ENCODE measurements around the gene CTSE. TPM values are rescaled to one million over a fixed set of nuclear protein-coding genes. Genes with fewer than 3 reads are reported as not detected.

CTSE gene
- total and polyA plus RNA-seq, 2 donors (not counting 1 experiment from before 2014, with no cell fraction given): not detected

DNA sequence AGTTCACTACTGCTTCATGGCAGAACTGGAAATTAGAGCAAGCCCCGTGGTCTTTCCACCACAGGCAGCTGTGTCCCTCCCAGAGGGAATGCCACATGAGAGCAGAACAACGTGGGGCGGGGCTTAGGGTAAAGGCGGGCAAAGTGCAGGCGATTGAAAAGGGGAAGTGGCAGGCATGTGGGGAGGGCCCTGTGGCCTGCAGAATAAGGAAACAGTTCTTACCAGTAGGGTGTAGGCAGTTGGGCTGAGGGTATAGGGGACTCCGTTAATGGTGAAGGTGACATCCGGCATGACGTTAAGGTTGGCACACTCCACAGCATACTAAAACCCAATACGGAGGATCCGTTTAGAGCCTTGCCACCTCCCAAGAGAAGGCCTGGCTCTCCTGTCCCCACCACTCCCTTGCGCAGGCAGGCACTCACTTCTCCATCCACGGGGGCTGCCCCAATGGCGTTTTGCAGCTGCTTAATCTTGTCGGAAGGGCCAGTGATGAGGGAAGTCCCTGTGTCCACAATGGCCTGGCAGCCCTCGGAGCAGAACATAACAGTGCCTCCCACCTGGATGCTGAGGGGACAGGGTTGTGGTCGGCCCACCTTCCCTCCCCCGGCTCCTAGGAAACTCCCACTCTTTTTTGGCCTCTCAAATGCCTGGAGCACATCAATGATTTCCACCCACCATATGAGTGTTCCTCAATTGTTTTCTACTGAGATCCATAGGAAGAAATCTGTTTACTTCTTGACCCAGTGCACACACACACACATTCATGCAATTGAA lies 11.4 kb downstream of the CTSE start:
- TF ChIP-seq EZH2 (IDR thresholded peaks at IDR 0.05; ENCODE audit: borderline replicate concordance, insufficient read depth, low read depth, low read length, poor library complexity, severe bottlenecking) (no peak), CTCF (IDR thresholded peaks at IDR 0.05) (peak; percentile 25)
- H3K9ac ChIP-seq (ENCODE audit: low read length): peak overlapping the region; percentile 56
- H4K20me1 ChIP-seq (ENCODE audit: control insufficient read depth, insufficient read depth, low read length, poor library complexity, severe bottlenecking): no peaks in the 10 kb centered on the region
- Mint-ChIP-seq H3K27me3 (no peaks in the 10 kb centered on the region), H3K9me3 (ENCODE audit: insufficient read depth) (no peaks in the 10 kb centered on the region), H3K4me3 (peak overlapping the region; percentile 81), H3K27ac (peak overlapping the region; percentile 95), H3K4me1 (peaks cover 32% of the 10 kb centered on the region)
- DNase-seq (peak; percentile 93), ATAC-seq (ENCODE audit: low read depth) (peak; percentile 99)
- peak overlapping the region in 4 of 5 experiments; percentile 23 to 55 (median 44) for H3K4me3 ChIP-seq (ENCODE audit: control extremely low read depth in 1 of 5, extremely low read depth in 1 of 5, insufficient read depth in 1 of 5, low read depth in 2 of 5, low read length in 4 of 5)
- POLR2A ChIA-PET: interaction anchor here (0.6 kb wide), 1 partner anchor 495 kb away, joined by 3 read pairs; no protein-coding TSS in a partner anchor
- no peaks in the 10 kb centered on the region for H3K79me2 ChIP-seq (ENCODE audit: control insufficient read depth, insufficient read depth, low read length)
- peak overlapping the region; percentile 75 for H3K4me2 ChIP-seq (replicated peaks; ENCODE audit: low read depth, low read length, poor library complexity, severe bottlenecking)
- WGBS (ENCODE audit: insufficient coverage): 11% methylated on average over 13 of the region's 17 CpGs
- no peaks in the 10 kb centered on the region for H3K36me3 ChIP-seq (replicated peaks in 1 of 2; ENCODE audit: control extremely low read depth in 1 of 2, control insufficient read depth in 1 of 2, extremely low read depth in 1 of 2, insufficient read depth in 2 of 2, low read length in 1 of 2)
- H3K27me3 ChIP-seq (replicated peaks in 1 of 4; ENCODE audit: control extremely low read depth in 1 of 4, control insufficient read depth in 3 of 4, insufficient read depth in 4 of 4, low read length in 3 of 4): no peaks in the 10 kb centered on the region
- H3K27ac ChIP-seq (ENCODE audit: low read length in 2 of 2): peak overlapping the region; percentile 77 to 87
- no peaks in the 10 kb centered on the region for H3K9me3 ChIP-seq (ENCODE audit: control extremely low read depth in 1 of 3, control insufficient read depth in 2 of 3, insufficient read depth in 1 of 3, low read length in 2 of 3)
- intact Hi-C loops (cut with micrococcal nuclease): loop anchor here (1.0 to 2.0 kb wide), 4 partner anchors 23 to 262 kb away; partner anchors contain the start of gene NUCKS1
- peak overlapping the region; percentile 82 for H2AFZ ChIP-seq (ENCODE audit: insufficient read depth, low read depth, low read length, poor library complexity, severe bottlenecking)
- peaks cover 21 to 24% of the 10 kb centered on the region in 2 donors for H3K4me1 ChIP-seq (ENCODE audit: control insufficient read depth in 2 of 2, insufficient read depth in 2 of 2, low read length in 2 of 2)
- CTCF ChIA-PET: interaction anchor here (1.0 to 1.8 kb wide), 7 partner anchors 12 to 94 kb away, joined by 3 to 7 read pairs (median 5); no protein-coding TSS in a partner anchor

- Histone ChIP-seq H3K27ac (ENCODE audit: low read length in 2 of 2) (no peak overlapping the region), H3K79me2 (ENCODE audit: control insufficient read depth, insufficient read depth, low read length) (no peaks in the 10 kb centered on the region), H3K9me3 (ENCODE audit: control extremely low read depth in 1 of 3, control insufficient read depth in 2 of 3, insufficient read depth in 1 of 3, low read length in 2 of 3) (no peaks in the 10 kb centered on the region), H4K20me1 (ENCODE audit: control insufficient read depth, insufficient read depth, low read length, poor library complexity, severe bottlenecking) (no peaks in the 10 kb centered on the region), H3K4me1 (ENCODE audit: control insufficient read depth in 2 of 2, insufficient read depth in 2 of 2, low read length in 2 of 2) (peaks cover 21 to 24% of the 10 kb centered on the region in 2 donors), H3K36me3 (replicated peaks in 1 of 2; ENCODE audit: control extremely low read depth in 1 of 2, control insufficient read depth in 1 of 2, extremely low read depth in 1 of 2, insufficient read depth in 2 of 2, low read length in 1 of 2) (no peaks in the 10 kb centered on the region), H2AFZ (ENCODE audit: insufficient read depth, low read depth, low read length, poor library complexity, severe bottlenecking) (no peak overlapping the region), H3K4me3 (ENCODE audit: control extremely low read depth in 1 of 5, extremely low read depth in 1 of 5, insufficient read depth in 1 of 5, low read depth in 2 of 5, low read length in 4 of 5) (no peak overlapping the region), H3K27me3 (replicated peaks in 1 of 4; ENCODE audit: control extremely low read depth in 1 of 4, control insufficient read depth in 3 of 4, insufficient read depth in 4 of 4, low read length in 3 of 4) (no peaks in the 10 kb centered on the region), H3K9ac (ENCODE audit: low read length) (no peak overlapping the region), H3K4me2 (replicated peaks; ENCODE audit: low read depth, low read length, poor library complexity, severe bottlenecking) (no peak overlapping the region)
- TF ChIP-seq CTCF (IDR thresholded peaks at IDR 0.05) (no peak), EZH2 (IDR thresholded peaks at IDR 0.05; ENCODE audit: borderline replicate concordance, insufficient read depth, low read depth, low read length, poor library complexity, severe bottlenecking) (no peak)
- DNase-seq (no peak), ATAC-seq (ENCODE audit: low read depth) (no peak)
- no peaks in the 10 kb centered on the region for H3K9me3 Mint-ChIP-seq (ENCODE audit: insufficient read depth)
- intact Hi-C loops (cut with micrococcal nuclease): no loop called here
- H3K27ac Mint-ChIP-seq: no peak overlapping the region
- WGBS (ENCODE audit: insufficient coverage): 91% methylated on average over 5 of the region's 8 CpGs
- H3K4me3 Mint-ChIP-seq: no peak overlapping the region
- CTCF ChIA-PET: interaction anchor here (1.2 to 1.8 kb wide), 5 partner anchors 20 to 95 kb away, joined by 4 to 7 read pairs (median 5); no protein-coding TSS in a partner anchor
- POLR2A ChIA-PET: interaction anchor here (0.6 kb wide), 1 partner anchor 12 kb away, joined by 4 read pairs; no protein-coding TSS in a partner anchor
- H3K4me1 Mint-ChIP-seq: peaks cover 32% of the 10 kb centered on the region
- H3K27me3 Mint-ChIP-seq: no peaks in the 10 kb centered on the region
These were observed 12.6 kb downstream of the CTSE start for GRCh38 chr1:206011057-206011456.

All from B cell (primary cell).